A549 (cell line): Measurements from ENCODE around the gene RYR3. TPM values are rescaled to one million over a fixed set of nuclear protein-coding genes. Genes with fewer than 3 reads are reported as not detected.
A peak's percentile ranks its signal among the peaks of the same experiment; 100 is the strongest.

Experiments
- ATAC-seq, 2 experiments: fragments of 200-7000 bp in 1 of 2; fragments of >200 bp in 1 of 2; cut with Nextera tagmentation in 1 of 2; cut with Tn5 transposase in 1 of 2; 3 replicates each; pipeline versions ENCODE4 v1.8.0 to v1.9.1; 2018 to 2020; ENCODE audit warnings: mild to moderate bottlenecking in 1 of 2, moderate library complexity in 1 of 2
- CTCF ChIA-PET: fragments of 300-600 bp; sonication (Branson Sonifier 250); formaldehyde crosslinking; extraction: SDS; loops from one replicate; lab custom pipeline; 2021; ENCODE audit warnings: antibody characterized with exemption, inconsistent platforms; lab: Yijun Ruan, JAX
- POLR2A ChIA-PET: fragments of 350-600 bp; formaldehyde crosslinking; extraction: SDS; loops from one replicate; lab custom pipeline; 2021; ENCODE audit warnings: antibody characterized with exemption, inconsistent platforms; lab: Yijun Ruan, JAX
- DNase-seq, 2 experiments: peaks; one replicate each; pipeline versions ENCODE4 v3.0.0 to v3.0.0-alpha.2; 2011 to 2016; ENCODE audit warnings: low read depth in 1 of 2, low spot score in 1 of 2
- FAIRE-seq: peaks from 2 replicates; lab custom pipeline; 2011; peaks lifted over from hg19 to GRCh38; lab: Jason Lieb, UNC
- H3K27ac ChIP-seq, 2 experiments: fragments of >200 bp; sonication (Bioruptor Twin); formaldehyde crosslinking; 3 replicates each; pipeline ENCODE4 v1.5.1; 2016 to 2017
- H3K4me1 ChIP-seq: fragments of >200 bp; sonication (Bioruptor Twin); formaldehyde crosslinking; 3 replicates; pipeline ENCODE4 v1.6.1; 2016
- H3K4me2 ChIP-seq: fragments of >200 bp; sonication (Bioruptor Twin); formaldehyde crosslinking; 3 replicates; pipeline ENCODE4 v1.6.1; 2016
- H3K4me3 ChIP-seq: fragments of >200 bp; sonication (Bioruptor Twin); formaldehyde crosslinking; 3 replicates; pipeline ENCODE4 v1.5.1; 2016
- H3K9me3 ChIP-seq: fragments of >200 bp; sonication (Bioruptor Twin); formaldehyde crosslinking; 3 replicates; pipeline ENCODE4 v1.6.1; 2016
- ATOH8 ChIP-seq: fragments of 250-450 bp; sonication (Bioruptor Pico); IDR thresholded peaks from 2 replicates; pipeline ENCODE4 v1.5.0; 2020; ENCODE audit warnings: low read depth, mild to moderate bottlenecking, moderate library complexity
- BHLHE40 ChIP-seq: IDR thresholded peaks from 2 replicates; pipeline ENCODE4 v1.6.1; 2012; ENCODE audit warnings: low read depth, low read length, inconsistent platforms
- CBX2 ChIP-seq: fragments of 200-600 bp; sonication (generic); IDR thresholded peaks from 2 replicates; pipeline ENCODE4 v1.6.1; 2016; ENCODE audit warnings: low read depth, mild to moderate bottlenecking, borderline replicate concordance
- ELK1 ChIP-seq: fragments of 150-350 bp; IDR thresholded peaks from 2 replicates; pipeline ENCODE4 v1.6.1; 2014; ENCODE audit warnings: low read depth, mild to moderate bottlenecking, low read length
- HOXB13 ChIP-seq: fragments of 250-450 bp; sonication (Bioruptor Pico); IDR thresholded peaks from 2 replicates; pipeline ENCODE4 v1.5.0; 2020; ENCODE audit warnings: low read depth, mild to moderate bottlenecking, moderate library complexity
- JUN ChIP-seq, 2 experiments: fragments of >200 bp; sonication (Bioruptor Twin); formaldehyde crosslinking; IDR thresholded peaks; 2 replicates in 1 of 2; 3 replicates in 1 of 2; pipeline ENCODE4 v1.6.1; 2016 to 2017
- KDM5A ChIP-seq: fragments of 200-600 bp; sonication (generic); IDR thresholded peaks from 2 replicates; pipeline ENCODE4 v1.6.1; 2016; ENCODE audit warnings: antibody characterized with exemption, mild to moderate bottlenecking
- MAFK ChIP-seq: fragments of 450-650 bp; IDR thresholded peaks from 2 replicates; pipeline ENCODE4 v1.6.1; 2014; ENCODE audit not compliant: partially characterized antibody
- MYC ChIP-seq: IDR thresholded peaks from 2 replicates; pipeline ENCODE4 v1.6.1; 2012; ENCODE audit warnings: mild to moderate bottlenecking, inconsistent platforms, low read length, improper control_type of control experiment, borderline replicate concordance
- NFE2L2 ChIP-seq: fragments of 150-350 bp; conservative IDR thresholded peaks from 2 replicates; pipeline ENCODE4 v1.6.1; 2014; ENCODE audit warnings: low read length
- POLR2A ChIP-seq: IDR thresholded peaks from 2 replicates; pipeline ENCODE4 v1.6.1; 2012; ENCODE audit warnings: mild to moderate bottlenecking, low read length
- POLR2AphosphoS2 ChIP-seq: conservative IDR thresholded peaks from 2 replicates; pipeline ENCODE4 v1.6.1; 2012; ENCODE audit warnings: low read length, improper control_type of control experiment, inconsistent platforms
- RFX5 ChIP-seq: fragments of 450-650 bp; IDR thresholded peaks from 2 replicates; pipeline ENCODE4 v1.7.1; 2014; ENCODE audit warnings: antibody characterized with exemption, mild to moderate bottlenecking, moderate library complexity
- SMC3 ChIP-seq: fragments of >200 bp; sonication (Bioruptor Twin); formaldehyde crosslinking; IDR thresholded peaks from 3 replicates; pipeline ENCODE4 v1.6.1; 2018; ENCODE audit warnings: inconsistent platforms
- TFCP2L1 ChIP-seq: fragments of 250-450 bp; sonication (Bioruptor Pico); IDR thresholded peaks from 2 replicates; pipeline ENCODE4 v1.5.0; 2021; ENCODE audit warnings: mild to moderate bottlenecking
- USF2 ChIP-seq: fragments of 450-650 bp; IDR thresholded peaks from 2 replicates; pipeline ENCODE4 v1.6.1; 2014; ENCODE audit warnings: antibody characterized with exemption
- ZNF302 ChIP-seq: fragments of 250-450 bp; sonication (Bioruptor Pico); IDR thresholded peaks from 2 replicates; pipeline ENCODE4 v1.9.0; 2021; ENCODE audit warnings: inconsistent platforms, mild to moderate bottlenecking, moderate library complexity
- ZSCAN20 ChIP-seq: fragments of 250-450 bp; sonication (Bioruptor Pico); IDR thresholded peaks from 2 replicates; pipeline ENCODE4 v1.8.0; 2022; ENCODE audit warnings: mild to moderate bottlenecking, moderate library complexity
- WGBS: methylation state at CpG from one replicate; pipeline ENCODE4 v1.1.6; 2017; ENCODE audit errors: missing lambda C conversion rate; 5-methylcytosine and 5-hydroxymethylcytosine counted together
- polyA plus RNA-seq, 4 experiments: library from polyadenylated mRNA; depleted of rRNA in 3 of 4; stranded (reverse); fragments of >200 nt; fragmentation: RNase III in 1 of 4; extraction: RNeasy Plus Mini Kit Qiagen cat#74134 plus additional on column Dnase treatment in 1 of 4; gene quantifications; 2 replicates in 3 of 4; 3 replicates in 1 of 4; pipeline ENCODE4 v1.2.3, GENCODE V29; 2011 to 2017

The RYR3 gene
- polyA plus RNA-seq, 2 of the 4 experiments (the other 2 are of a cell fraction): 0.03 TPM; not detected in 1

- no peaks in the 10 kb centered on the region for H3K4me1 ChIP-seq
- FAIRE-seq: no peak
- H3K4me2 ChIP-seq: no peak overlapping the region
- ChIA-PET POLR2A (no interaction called here), CTCF (interaction anchor here (0.7 kb wide), 1 partner anchor 16 kb away, joined by 3 read pairs; no protein-coding TSS in a partner anchor)
- H3K27ac ChIP-seq: no peak overlapping the region
- no peak for DNase-seq
- ATAC-seq: no peak
- WGBS: 2% methylated on average over 1 of the region's 1 CpG
- TF ChIP-seq MAFK: peak; percentile 57
- TF ChIP-seq ATOH8: no peak
- no peak overlapping the region for H3K4me3 ChIP-seq
- peaks cover 3% of the 10 kb centered on the region; the same call in 2 of the 3 replicates for H3K9me3 ChIP-seq
These were observed 442.2 kb downstream of the RYR3 start for GRCh38 chr15:33753012-33753411.

- TF ChIP-seq ELK1: no peak
- no peaks in the 10 kb centered on the region for H3K4me1 ChIP-seq
- no peak overlapping the region for H3K4me3 ChIP-seq
- FAIRE-seq (no peak), DNase-seq (no peak), ATAC-seq (0 out of 6 replicates have a peak, but pooled peaks of 1 of the 2 experiments have one; percentile 30)
- H3K27ac ChIP-seq: no peak overlapping the region
- peaks cover 3% of the 10 kb centered on the region; the same call in 2 of the 3 replicates for H3K9me3 ChIP-seq
- 25% methylated on average over 3 of the region's 3 CpGs for WGBS
- no peak overlapping the region for H3K4me2 ChIP-seq
- POLR2A ChIA-PET: interaction anchor here (0.6 kb wide), 1 partner anchor 20 kb away, joined by 3 read pairs; no protein-coding TSS in a partner anchor
- CTCF ChIA-PET: interaction anchor here (1.8 to 2.3 kb wide), 2 partner anchors 16 to 462 kb away, joined by 4 to 9 read pairs; no protein-coding TSS in a partner anchor
These were observed 443.5 kb downstream of the RYR3 start for GRCh38 chr15:33754242-33754641.

- peak; percentile 24 to 38; a peak in 3 of 6 replicates for ATAC-seq
- POLR2A ChIA-PET: no interaction called here
- TF ChIP-seq TFCP2L1 (CRISPR knock-in tag): no peak
- no peak for FAIRE-seq
- Histone ChIP-seq H3K9me3 (peaks cover 3% of the 10 kb centered on the region; the same call in 2 of the 3 replicates), H3K27ac (no peak overlapping the region), H3K4me2 (peak overlapping the region; percentile 41; the same call in 1 of the 3 replicates), H3K4me1 (no peaks in the 10 kb centered on the region), H3K4me3 (no peak overlapping the region)
- no peak for DNase-seq
- CTCF ChIA-PET: interaction anchor here (1.3 to 1.6 kb wide), 2 partner anchors 17 to 21 kb away, joined by 4 to 5 read pairs; no protein-coding TSS in a partner anchor
- 22% methylated on average over 5 of the region's 5 CpGs for WGBS
These were observed 446.2 kb downstream of the RYR3 start for GRCh38 chr15:33756961-33757360.

GRCh38 chr15:33757516-33758232 lies 446.9 kb downstream of the RYR3 start:
- 24% methylated on average over 13 of the region's 13 CpGs for WGBS
- peaks cover 3% of the 10 kb centered on the region; the same call in 2 of the 3 replicates for H3K9me3 ChIP-seq
- no peaks in the 10 kb centered on the region for H3K4me1 ChIP-seq
- ATAC-seq (peak in 1 of 2 experiments; percentile 23; a peak in 1 of 6 replicates), DNase-seq (no peak), FAIRE-seq (no peak)
- POLR2A ChIA-PET: no interaction called here
- no peak overlapping the region for H3K27ac ChIP-seq
- H3K4me3 ChIP-seq: 0 out of 3 replicates have a peak overlapping the region, but pooled peaks have one; percentile 1
- TF ChIP-seq USF2 (no peak), ELK1 (no peak), ZNF302 (no peak), POLR2A (no peak), JUN (IDR thresholded peaks at IDR 0.05) (no peak), NFE2L2 (no peak), CBX2 (no peak), HOXB13 (CRISPR knock-in tag) (no peak), MYC (no peak), RFX5 (no peak), ZSCAN20 (CRISPR knock-in tag) (no peak), BHLHE40 (no peak), POLR2AphosphoS2 (no peak), KDM5A (no peak), SMC3 (no peak)
- CTCF ChIA-PET: interaction anchor here (1.3 kb wide), 1 partner anchor 18 kb away, joined by 5 read pairs; no protein-coding TSS in a partner anchor
- peak overlapping the region; percentile 41 for H3K4me2 ChIP-seq
